ENCODE measurements around the gene TP53I11.

TP53I11 gene

DNA sequence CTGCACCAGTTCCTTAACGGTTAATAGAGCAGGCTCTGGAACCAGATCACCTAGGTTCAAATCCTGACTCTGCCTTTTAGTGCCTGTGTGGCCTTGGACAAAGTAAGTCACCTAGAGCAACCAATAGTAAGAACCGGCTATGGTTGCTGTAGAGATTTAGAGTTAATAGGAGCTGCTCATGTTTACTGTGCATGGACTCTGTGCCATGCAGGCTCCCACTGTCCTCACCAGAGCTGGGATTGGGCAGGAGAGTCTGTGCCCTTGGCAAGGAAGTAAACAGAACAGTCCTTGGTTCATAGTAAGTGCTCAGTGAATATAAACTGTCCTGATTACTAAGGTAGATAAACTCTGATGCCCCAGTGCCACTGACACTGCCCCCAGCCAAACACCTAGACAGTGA, 1.4 kb upstream of the TP53I11 start:
- no peak for DNase-seq
- Histone ChIP-seq H3K27ac (ENCODE audit: low read length) (no peak overlapping the region), H3K27me3 (replicated peaks; ENCODE audit: insufficient read depth, low read length) (no peaks in the 10 kb centered on the region), H3K4me1 (ENCODE audit: low read length) (peaks cover 7% of the 10 kb centered on the region; the same call in 1 of the 2 replicates), H3K9ac (ENCODE audit: low read length) (no peak overlapping the region), H3K4me3 (ENCODE audit: low read length) (no peak overlapping the region), H4K20me1 (ENCODE audit: insufficient read depth, low read length) (no peaks in the 10 kb centered on the region), H3K9me2 (replicated peaks; ENCODE audit: insufficient read depth, low read length) (no peaks in the 10 kb centered on the region), H3F3A (ENCODE audit: insufficient read depth, low read length) (no peaks in the 10 kb centered on the region), H3K9me3 (replicated peaks; ENCODE audit: insufficient read depth, low read length) (no peaks in the 10 kb centered on the region), H3K79me2 (ENCODE audit: low read length) (0 out of 2 replicates have a peak, but pooled peaks cover 4% of the 10 kb centered on the region), H2AFZ (ENCODE audit: low read length) (no peak overlapping the region), H3K36me3 (replicated peaks; ENCODE audit: insufficient read depth, low read length) (no peaks in the 10 kb centered on the region), H3K4me2 (ENCODE audit: low read depth, low read length) (no peak overlapping the region)
- TF ChIP-seq EZH2phosphoT487 (IDR thresholded peaks at IDR 0.05; ENCODE audit: low read length): no peak

- peak overlapping the region; percentile 78 for H2AFZ ChIP-seq (ENCODE audit: low read length)
Measured at GRCh38 chr11:44950031-44950624, 555 bp downstream of the TP53I11 start.

GRCh38 chr11:44949160-44950030, 1.3 kb downstream of the TP53I11 start:
- H3K4me1 ChIP-seq (ENCODE audit: low read length): no peaks in the 10 kb centered on the region
- TF ChIP-seq EZH2 (optimal IDR thresholded peaks at IDR 0.05; ENCODE audit: low read depth, low read length): no peak
- TF ChIP-seq, protein P1, sequence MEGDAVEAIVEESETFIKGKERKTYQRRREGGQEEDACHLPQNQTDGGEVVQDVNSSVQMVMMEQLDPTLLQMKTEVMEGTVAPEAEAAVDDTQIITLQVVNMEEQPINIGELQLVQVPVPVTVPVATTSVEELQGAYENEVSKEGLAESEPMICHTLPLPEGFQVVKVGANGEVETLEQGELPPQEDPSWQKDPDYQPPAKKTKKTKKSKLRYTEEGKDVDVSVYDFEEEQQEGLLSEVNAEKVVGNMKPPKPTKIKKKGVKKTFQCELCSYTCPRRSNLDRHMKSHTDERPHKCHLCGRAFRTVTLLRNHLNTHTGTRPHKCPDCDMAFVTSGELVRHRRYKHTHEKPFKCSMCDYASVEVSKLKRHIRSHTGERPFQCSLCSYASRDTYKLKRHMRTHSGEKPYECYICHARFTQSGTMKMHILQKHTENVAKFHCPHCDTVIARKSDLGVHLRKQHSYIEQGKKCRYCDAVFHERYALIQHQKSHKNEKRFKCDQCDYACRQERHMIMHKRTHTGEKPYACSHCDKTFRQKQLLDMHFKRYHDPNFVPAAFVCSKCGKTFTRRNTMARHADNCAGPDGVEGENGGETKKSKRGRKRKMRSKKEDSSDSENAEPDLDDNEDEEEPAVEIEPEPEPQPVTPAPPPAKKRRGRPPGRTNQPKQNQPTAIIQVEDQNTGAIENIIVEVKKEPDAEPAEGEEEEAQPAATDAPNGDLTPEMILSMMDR (IDR thresholded peaks at IDR 0.05; ENCODE audit: low read length): peak; percentile 40
- 0 out of 2 replicates have a peak, but pooled peaks cover 4% of the 10 kb centered on the region for H3K79me2 ChIP-seq (ENCODE audit: low read length)
- H3K9me2 ChIP-seq (replicated peaks; ENCODE audit: insufficient read depth, low read length): no peaks in the 10 kb centered on the region
- H3K27me3 ChIP-seq (replicated peaks; ENCODE audit: insufficient read depth, low read length): no peaks in the 10 kb centered on the region
- DNase-seq: no peak
- no peaks in the 10 kb centered on the region for H4K20me1 ChIP-seq (ENCODE audit: insufficient read depth, low read length)
- peak overlapping the region; percentile 55; the same call in 1 of the 2 replicates for H3K9ac ChIP-seq (ENCODE audit: low read length)
- H3K9me3 ChIP-seq (replicated peaks; ENCODE audit: insufficient read depth, low read length): no peaks in the 10 kb centered on the region
- peak overlapping the region; percentile 78 for H2AFZ ChIP-seq (ENCODE audit: low read length)
- no peaks in the 10 kb centered on the region for H3K36me3 ChIP-seq (replicated peaks; ENCODE audit: insufficient read depth, low read length)
- peak overlapping the region; percentile 83 for H3K4me3 ChIP-seq (ENCODE audit: low read length)
- H3F3A ChIP-seq (ENCODE audit: insufficient read depth, low read length): no peaks in the 10 kb centered on the region
- peak overlapping the region; percentile 92 for H3K4me2 ChIP-seq (ENCODE audit: low read depth, low read length)
- no peak overlapping the region for H3K27ac ChIP-seq (ENCODE audit: low read length)

More at GRCh38 chr11:44950031-44950624, 555 bp downstream of the TP53I11 start:
- peak overlapping the region; percentile 92 for H3K4me2 ChIP-seq (ENCODE audit: low read depth, low read length)
- peak overlapping the region; percentile 83 for H3K4me3 ChIP-seq (ENCODE audit: low read length)
- H3K9me3 ChIP-seq (replicated peaks; ENCODE audit: insufficient read depth, low read length): no peaks in the 10 kb centered on the region
- H4K20me1 ChIP-seq (ENCODE audit: insufficient read depth, low read length): no peaks in the 10 kb centered on the region
- TF ChIP-seq, protein P1 (IDR thresholded peaks at IDR 0.05; ENCODE audit: low read length): no peak
- TF ChIP-seq EZH2 (optimal IDR thresholded peaks at IDR 0.05; ENCODE audit: low read depth, low read length) (no peak), EZH2phosphoT487 (IDR thresholded peaks at IDR 0.05; ENCODE audit: low read length) (no peak)
- 0 out of 2 replicates have a peak, but pooled peaks cover 4% of the 10 kb centered on the region for H3K79me2 ChIP-seq (ENCODE audit: low read length)
- H3K9ac ChIP-seq (ENCODE audit: low read length): peak overlapping the region; percentile 55; the same call in 1 of the 2 replicates
- no peaks in the 10 kb centered on the region for H3K27me3 ChIP-seq (replicated peaks; ENCODE audit: insufficient read depth, low read length)
- H3K9me2 ChIP-seq (replicated peaks; ENCODE audit: insufficient read depth, low read length): no peaks in the 10 kb centered on the region
- no peaks in the 10 kb centered on the region for H3F3A ChIP-seq (ENCODE audit: insufficient read depth, low read length)
- no peaks in the 10 kb centered on the region for H3K36me3 ChIP-seq (replicated peaks; ENCODE audit: insufficient read depth, low read length)
- H3K4me1 ChIP-seq (ENCODE audit: low read length): 0 out of 2 replicates have a peak, but pooled peaks cover 4% of the 10 kb centered on the region
- DNase-seq: no peak
- H3K27ac ChIP-seq (ENCODE audit: low read length): no peak overlapping the region
